HG03103 (cell line): ENCODE measurements around the gene PLXNA2.

ENCODE experiments used
- ATAC-seq: cut with Tn5 transposase; IDR thresholded peaks from one replicate; pipeline ENCODE4 v1.9.1; 2021; ENCODE audit warnings: low read depth; ENCODE audit not compliant: unreplicated experiment

The PLXNA2 gene

GRCh38 chr1:207988326-207989165 is 255.6 kb downstream of the PLXNA2 start:
- ATAC-seq = no peak

GRCh38 chr1:207987164-207987563 is 257.0 kb downstream of the PLXNA2 start:
- no peak for ATAC-seq

GRCh38 chr1:207985996-207986395 is 258.2 kb downstream of the PLXNA2 start:
- no peak for ATAC-seq

- no peak for ATAC-seq
These were observed 259.2 kb downstream of the PLXNA2 start for GRCh38 chr1:207984831-207985572.

GRCh38 chr1:207983044-207983635 is 261.0 kb downstream of the PLXNA2 start:
- ATAC-seq = no peak

GRCh38 chr1:207981976-207982375 is 262.2 kb downstream of the PLXNA2 start:
- ATAC-seq = peak; percentile 56

GRCh38 chr1:207978441-207978840 is 265.7 kb downstream of the PLXNA2 start:
- no peak for ATAC-seq

GRCh38 chr1:207977876-207978275 is 266.3 kb downstream of the PLXNA2 start:
- ATAC-seq = no peak

- no peak for ATAC-seq
These were observed 270.2 kb downstream of the PLXNA2 start for GRCh38 chr1:207973898-207974568.

GRCh38 chr1:207972337-207972736 is 271.8 kb downstream of the PLXNA2 start:
- ATAC-seq = no peak
